ENCODE data around the gene CBL.

The CBL gene

DNA sequence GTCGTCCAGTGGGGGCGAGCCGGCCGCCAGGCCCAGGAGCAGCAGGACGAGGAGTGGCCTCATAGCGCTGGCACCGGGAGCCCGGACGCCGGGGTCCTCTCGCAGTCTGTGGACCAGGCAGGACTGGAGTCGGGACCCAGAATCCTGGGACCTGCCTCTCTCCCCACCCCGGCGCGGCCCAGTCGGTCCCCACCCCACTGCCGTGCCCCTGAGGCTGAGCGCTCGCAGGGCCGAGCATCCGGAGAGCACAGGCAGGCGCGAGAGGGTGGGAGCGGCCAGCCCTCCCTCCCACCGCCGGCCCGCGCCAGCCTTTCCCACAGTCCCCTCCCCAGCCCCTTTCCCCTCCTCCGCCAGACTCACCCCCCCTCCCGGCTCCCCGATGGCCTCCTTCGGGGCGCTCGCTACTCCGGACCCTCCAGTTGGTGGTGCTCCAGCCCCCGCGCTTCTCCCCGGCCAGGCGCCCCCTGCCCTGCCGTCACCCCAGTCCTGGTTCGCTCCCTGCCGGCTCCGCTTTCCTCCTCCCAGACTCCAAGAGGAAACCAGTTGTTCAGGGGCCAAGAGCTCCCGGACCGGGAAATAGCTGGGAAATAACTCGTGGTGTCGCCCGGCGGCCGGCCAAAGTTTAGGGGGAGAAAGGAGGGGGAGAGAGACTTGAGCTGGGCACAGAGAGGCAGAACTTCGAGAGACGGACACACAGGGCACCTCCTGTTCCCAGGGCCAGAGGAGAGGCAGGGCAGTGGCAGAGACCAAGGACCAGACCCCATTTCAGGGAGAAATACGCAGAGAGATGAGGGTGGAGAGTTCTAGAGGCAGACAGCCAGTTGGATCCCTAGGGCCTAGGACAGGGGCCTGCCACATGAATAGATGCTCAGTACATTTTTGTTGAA is 134.4 kb downstream of the CBL start, which contains the start of gene C1QTNF5:
Gene C1QTNF5 (minus strand): TSS at position 549 of the 887 bp plus-strand sequence. CDS start 486 bp downstream, at position 63.
- peak; percentile 27 for DNase-seq (ENCODE audit: low read depth)
- peak within 1 kb of the TSS; percentile 44 for H3K4me3 ChIP-seq (ENCODE audit: low read depth, low read length)
- no peak for TF ChIP-seq CTCF (conservative IDR thresholded peaks at IDR 0.05; ENCODE audit: low read depth, low read length)

DNA sequence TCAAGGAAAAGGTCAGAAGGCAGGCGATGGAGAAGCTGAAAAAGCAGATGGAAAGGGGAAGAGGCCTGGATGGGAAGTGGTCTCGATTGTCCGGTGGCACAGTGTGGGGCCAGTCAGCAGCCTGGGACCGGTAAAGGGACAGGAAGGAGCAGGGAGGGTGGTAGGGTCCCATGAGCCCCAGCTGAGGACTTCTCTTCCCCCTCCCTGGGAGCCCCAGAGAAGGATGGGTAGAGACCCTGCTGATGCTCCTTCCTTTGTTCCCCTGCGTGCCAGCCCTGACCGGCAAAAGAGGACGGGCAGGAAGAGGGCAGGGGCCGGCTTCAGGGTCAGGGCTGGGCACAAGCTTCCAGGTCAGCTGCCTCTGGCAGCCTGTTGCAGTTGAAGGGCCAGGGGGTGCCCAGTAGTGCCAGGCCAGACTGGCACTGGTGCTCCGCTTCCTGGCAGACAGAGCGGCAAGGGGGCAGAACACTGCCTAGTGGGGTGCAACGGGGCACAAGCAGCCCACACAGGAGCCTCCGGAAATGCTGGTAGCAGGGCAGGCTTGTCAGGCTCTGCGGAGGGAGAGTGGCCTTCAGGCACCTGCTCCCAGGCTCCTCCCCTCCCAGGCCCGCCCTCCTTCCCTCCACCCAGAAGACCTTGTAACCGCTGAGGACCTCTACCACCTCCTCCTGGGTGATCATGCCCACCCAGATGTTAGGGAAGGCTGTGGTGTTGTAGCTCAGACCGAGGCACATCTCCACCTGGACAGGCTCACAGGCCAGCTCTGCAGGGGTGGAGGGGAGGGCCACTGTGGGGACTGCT is 135.3 kb downstream of the CBL start:
- no peak overlapping the region for H3K4me3 ChIP-seq (ENCODE audit: low read depth, low read length)
- no peak for TF ChIP-seq CTCF (conservative IDR thresholded peaks at IDR 0.05; ENCODE audit: low read depth, low read length)
- DNase-seq (ENCODE audit: low read depth) = no peak

GRCh38 chr11:119342023-119342300 is 135.8 kb downstream of the CBL start:
- DNase-seq (ENCODE audit: low read depth) = no peak
- no peak for TF ChIP-seq CTCF (conservative IDR thresholded peaks at IDR 0.05; ENCODE audit: low read depth, low read length)
- no peak overlapping the region for H3K4me3 ChIP-seq (ENCODE audit: low read depth, low read length)

DNA sequence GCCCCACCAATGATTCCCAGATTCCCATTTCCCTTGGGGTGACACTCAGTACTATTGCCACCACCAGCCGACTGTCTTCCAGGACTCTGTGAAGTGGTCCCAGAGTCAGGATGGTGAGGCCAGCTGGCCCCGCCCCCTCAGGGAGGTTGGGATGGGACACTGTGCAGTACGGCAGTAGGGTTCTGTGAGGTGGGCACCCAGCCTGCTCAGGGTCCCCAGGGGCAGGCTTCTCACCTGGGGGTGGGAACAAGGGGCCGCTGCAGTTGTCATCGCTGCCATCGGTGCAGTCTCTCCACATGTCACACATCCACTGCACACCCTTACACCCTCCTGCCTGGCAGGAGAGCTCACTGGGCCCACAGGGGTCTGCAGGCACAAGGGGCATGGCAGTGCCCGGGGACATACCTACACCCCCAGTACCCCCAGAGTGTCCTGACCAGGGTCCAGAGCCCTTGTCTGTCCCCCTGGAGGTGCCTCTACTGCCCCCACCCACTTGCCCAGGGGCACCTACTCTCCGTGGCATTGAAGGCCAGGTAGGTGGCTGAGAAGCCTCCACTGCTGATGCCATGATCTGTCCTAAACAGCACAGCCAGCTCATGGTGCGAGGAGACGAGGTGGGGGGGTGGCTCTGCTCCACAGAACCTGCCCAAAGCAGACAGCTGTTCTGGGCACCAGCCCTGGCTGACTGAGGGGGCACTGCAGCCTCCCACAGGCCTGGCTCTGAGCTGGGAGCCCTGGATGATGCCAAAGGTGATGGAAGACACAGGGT is 136.4 kb downstream of the CBL start:
- DNase-seq (ENCODE audit: low read depth) = no peak
- no peak for TF ChIP-seq CTCF (conservative IDR thresholded peaks at IDR 0.05; ENCODE audit: low read depth, low read length)
- H3K4me3 ChIP-seq (ENCODE audit: low read depth, low read length) = no peak overlapping the region

GRCh38 chr11:119343726-119344125 is 137.6 kb downstream of the CBL start:
- TF ChIP-seq CTCF (conservative IDR thresholded peaks at IDR 0.05; ENCODE audit: low read depth, low read length) = no peak
- no peak for DNase-seq (ENCODE audit: low read depth)
- H3K4me3 ChIP-seq (ENCODE audit: low read depth, low read length) = no peak overlapping the region

DNA sequence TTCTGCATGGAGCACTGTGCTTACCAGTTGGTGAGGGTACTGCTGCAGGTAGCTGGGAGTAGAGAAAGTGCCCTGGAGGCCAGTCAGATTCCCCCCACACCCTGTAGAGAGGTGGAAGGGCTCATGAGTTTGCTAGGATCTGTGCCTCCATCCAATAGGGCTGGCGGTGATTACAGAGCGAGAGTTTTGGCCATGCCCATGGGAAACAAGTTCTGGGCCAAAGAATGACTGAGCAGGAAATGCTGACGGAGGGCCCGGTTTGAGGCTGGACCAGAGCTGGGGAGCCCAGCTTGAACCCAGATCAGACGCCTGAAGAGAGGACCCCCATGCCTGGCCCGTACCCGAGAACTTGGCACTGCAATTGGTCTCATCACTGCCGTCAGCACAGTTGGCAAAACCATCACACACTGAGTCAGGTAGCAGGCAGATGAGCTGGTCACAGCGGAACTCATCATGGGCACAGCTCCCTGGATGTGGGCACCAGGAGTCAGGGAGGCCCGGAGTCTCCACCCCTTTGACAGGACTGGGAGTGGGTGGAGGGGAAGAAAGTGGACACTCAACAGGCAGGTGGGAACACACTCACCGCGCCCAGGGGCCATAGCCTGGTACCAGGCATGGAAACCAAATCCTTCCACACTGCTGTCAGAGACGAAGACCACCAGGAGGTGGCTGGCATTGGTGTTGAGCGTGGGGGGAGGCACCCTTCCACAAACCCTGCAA is 138.3 kb downstream of the CBL start:
- TF ChIP-seq CTCF (conservative IDR thresholded peaks at IDR 0.05; ENCODE audit: low read depth, low read length) = no peak
- no peak overlapping the region for H3K4me3 ChIP-seq (ENCODE audit: low read depth, low read length)
- DNase-seq (ENCODE audit: low read depth) = no peak
